MM.1S (cell line): Measurements from ENCODE around the gene SLC44A2.

ENCODE experiments used
- CTCF ChIP-seq: fragments of 300-600 bp; sonication (generic); IDR thresholded peaks from 2 replicates; pipeline ENCODE4 v1.5.1; 2016; ENCODE audit warnings: antibody characterized with exemption, low read length, mixed read lengths
- EZH2 ChIP-seq: fragments of 300-600 bp; sonication (generic); optimal IDR thresholded peaks from 2 replicates; pipeline ENCODE3; 2017; ENCODE audit warnings: low read depth, mild to moderate bottlenecking, antibody characterized with exemption, low read length, mixed read lengths

GRCh38 chr19:10688545-10689280 is 63.4 kb downstream of the SLC44A2 start:
- TF ChIP-seq EZH2 (no peak), CTCF (no peak)
